Measurements from ENCODE around the gene KRT78. TPM values are rescaled to one million over a fixed set of nuclear protein-coding genes. Genes with fewer than 3 reads are reported as not detected.

The KRT78 gene
- total and polyA plus RNA-seq, 3 donors from 2014 or later: 0.93 to 1.1 (median 0.99) TPM

DNA sequence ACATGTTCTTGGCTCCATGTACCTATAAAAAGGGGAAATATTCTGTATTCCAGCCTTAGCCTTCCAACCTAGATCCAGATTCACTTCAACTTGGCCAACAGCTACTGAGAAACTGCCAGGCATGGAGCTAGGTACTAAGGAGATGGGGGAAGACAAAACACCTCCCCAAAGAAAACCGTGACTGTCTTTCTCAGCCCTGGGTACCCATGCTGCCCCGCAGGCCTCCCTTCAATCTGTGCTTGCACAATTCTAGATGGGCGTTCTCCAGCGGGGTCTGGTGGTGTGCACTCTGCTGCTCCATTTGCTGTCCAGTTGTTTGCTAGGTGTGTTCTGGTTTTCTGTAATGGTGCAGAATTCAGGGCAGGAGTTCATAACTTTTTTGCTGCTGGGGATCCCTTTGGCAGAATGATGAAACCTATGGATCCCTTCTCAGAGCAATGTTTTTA lies 34.1 kb downstream of the KRT78 start:
- intact Hi-C loops (cut with DNase I; ENCODE audit: low total_unique reads): no loop called here
- H3K27ac ChIP-seq: no peak overlapping the region
- H3K4me3 ChIP-seq: no peak overlapping the region
- TF ChIP-seq POLR2A (IDR thresholded peaks at IDR 0.05): no peak
- TF ChIP-seq, protein P1, sequence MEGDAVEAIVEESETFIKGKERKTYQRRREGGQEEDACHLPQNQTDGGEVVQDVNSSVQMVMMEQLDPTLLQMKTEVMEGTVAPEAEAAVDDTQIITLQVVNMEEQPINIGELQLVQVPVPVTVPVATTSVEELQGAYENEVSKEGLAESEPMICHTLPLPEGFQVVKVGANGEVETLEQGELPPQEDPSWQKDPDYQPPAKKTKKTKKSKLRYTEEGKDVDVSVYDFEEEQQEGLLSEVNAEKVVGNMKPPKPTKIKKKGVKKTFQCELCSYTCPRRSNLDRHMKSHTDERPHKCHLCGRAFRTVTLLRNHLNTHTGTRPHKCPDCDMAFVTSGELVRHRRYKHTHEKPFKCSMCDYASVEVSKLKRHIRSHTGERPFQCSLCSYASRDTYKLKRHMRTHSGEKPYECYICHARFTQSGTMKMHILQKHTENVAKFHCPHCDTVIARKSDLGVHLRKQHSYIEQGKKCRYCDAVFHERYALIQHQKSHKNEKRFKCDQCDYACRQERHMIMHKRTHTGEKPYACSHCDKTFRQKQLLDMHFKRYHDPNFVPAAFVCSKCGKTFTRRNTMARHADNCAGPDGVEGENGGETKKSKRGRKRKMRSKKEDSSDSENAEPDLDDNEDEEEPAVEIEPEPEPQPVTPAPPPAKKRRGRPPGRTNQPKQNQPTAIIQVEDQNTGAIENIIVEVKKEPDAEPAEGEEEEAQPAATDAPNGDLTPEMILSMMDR (IDR thresholded peaks at IDR 0.05): no peak
- H3K27me3 ChIP-seq: no peaks in the 10 kb centered on the region
- H3K4me1 ChIP-seq: no peaks in the 10 kb centered on the region
- 90 to 91% methylated on average over 4 of the region's 4 CpGs for WGBS, 2 donors
- no peaks in the 10 kb centered on the region for H3K9me3 ChIP-seq
- no peaks in the 10 kb centered on the region for H3K36me3 ChIP-seq (ENCODE audit: low read depth, missing control alignments)
- DNase-seq: no peak

- TF ChIP-seq, protein P1 (IDR thresholded peaks at IDR 0.05): no peak
- TF ChIP-seq POLR2A (IDR thresholded peaks at IDR 0.05): no peak
- Histone ChIP-seq H3K36me3 (ENCODE audit: low read depth, missing control alignments) (no peaks in the 10 kb centered on the region), H3K27ac (no peak within 1 kb of the TSS), H3K27me3 (no peaks in the 10 kb centered on the region), H3K4me1 (no peaks in the 10 kb centered on the region), H3K9me3 (no peaks in the 10 kb centered on the region), H3K4me3 (no peak within 1 kb of the TSS)
- no peak for DNase-seq
- WGBS, 2 donors: 92 to 93% methylated on average over 13 to 15 of the region's 15 CpGs
- intact Hi-C loops (cut with DNase I; ENCODE audit: low total_unique reads): no loop called here
Observed at GRCh38 chr12:52813885-52814709, 34.7 kb downstream of the KRT78 start, which contains the start of gene KRT4. Gene KRT4, minus strand, starts transcription at chr12:52814116. Its CDS starts 58 bp downstream, at chr12:52814058.

DNA sequence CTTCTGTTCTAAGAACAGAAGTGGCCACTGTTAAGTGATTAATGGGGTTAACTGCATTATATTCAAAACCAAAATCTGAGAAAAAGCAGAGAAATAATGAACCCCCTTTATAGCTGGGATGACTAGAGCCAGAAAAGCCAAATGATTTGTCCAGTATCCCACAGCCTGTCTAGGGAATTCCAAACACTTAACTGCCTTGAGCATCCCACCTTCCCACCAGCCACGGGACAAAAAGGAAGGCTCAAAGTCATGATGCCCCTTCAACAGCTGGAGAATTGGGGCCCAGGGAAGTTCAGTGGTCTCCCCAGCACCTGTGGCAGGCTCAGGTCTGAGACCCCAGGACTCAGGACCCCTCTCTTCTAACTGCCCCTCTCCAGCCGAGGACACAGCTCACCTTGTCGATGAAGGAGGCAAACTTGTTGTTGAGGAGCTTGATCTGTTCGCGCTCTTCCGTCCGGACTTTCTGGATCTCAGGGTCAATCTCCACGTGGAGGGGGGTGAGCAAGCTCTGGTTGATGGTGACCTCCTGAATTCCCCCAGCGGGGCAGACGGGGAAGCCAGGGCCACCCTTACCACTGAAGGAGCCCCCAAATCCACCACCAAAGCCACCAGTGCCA lies 35.5 kb downstream of the KRT78 start:
- Histone ChIP-seq H3K27ac (no peak overlapping the region), H3K27me3 (no peaks in the 10 kb centered on the region), H3K4me1 (no peaks in the 10 kb centered on the region), H3K4me3 (no peak overlapping the region), H3K9me3 (no peaks in the 10 kb centered on the region), H3K36me3 (ENCODE audit: low read depth, missing control alignments) (no peaks in the 10 kb centered on the region)
- intact Hi-C loops (cut with DNase I; ENCODE audit: low total_unique reads): no loop called here
- 87 to 90% methylated on average over 4 to 8 of the region's 10 CpGs for WGBS, 2 donors
- no peak for DNase-seq
- no peak for TF ChIP-seq POLR2A (IDR thresholded peaks at IDR 0.05)
- TF ChIP-seq, protein P1 (IDR thresholded peaks at IDR 0.05): no peak

DNA sequence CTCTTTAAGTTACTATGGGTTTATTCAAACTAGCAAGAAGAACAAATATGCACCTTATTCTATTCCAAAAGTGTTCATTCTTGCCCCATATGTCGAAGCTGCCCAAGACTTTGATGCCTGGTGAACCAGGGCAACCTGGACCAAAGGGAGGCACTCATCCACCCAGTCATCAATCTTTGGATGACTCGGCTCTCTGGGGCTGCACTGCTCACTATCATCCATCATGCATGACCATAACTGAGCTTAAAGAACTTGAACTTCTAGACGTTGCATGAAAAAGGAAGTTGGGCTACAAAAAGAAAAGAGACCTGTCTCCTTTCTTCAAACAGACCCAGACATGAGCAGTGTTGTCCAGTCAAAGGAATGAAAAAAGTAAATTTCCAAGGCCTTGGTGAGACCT lies 36.0 kb downstream of the KRT78 start:
- DNase-seq: no peak
- 57 to 78% methylated on average over 3 of the region's 3 CpGs for WGBS, 2 donors
- Histone ChIP-seq H3K27ac (no peak overlapping the region), H3K4me1 (no peaks in the 10 kb centered on the region), H3K27me3 (no peaks in the 10 kb centered on the region), H3K36me3 (ENCODE audit: low read depth, missing control alignments) (no peaks in the 10 kb centered on the region), H3K4me3 (no peak overlapping the region), H3K9me3 (no peaks in the 10 kb centered on the region)
- no peak for TF ChIP-seq POLR2A (IDR thresholded peaks at IDR 0.05)
- TF ChIP-seq, protein P1 (IDR thresholded peaks at IDR 0.05): no peak
- intact Hi-C loops (cut with DNase I; ENCODE audit: low total_unique reads): no loop called here

All from testis (tissue), 3 donors.